HG03045 (cell line): ENCODE measurements around the gene NFATC2IP.
"Not testable (repeated sequence)": the region's sequence is repeated elsewhere in the genome, so short reads cannot be mapped to it uniquely, and the experiment has no call there.

Experiments used
- ATAC-seq: cut with Tn5 transposase; IDR thresholded peaks from one replicate; pipeline ENCODE4 v1.9.1; 2021; ENCODE audit warnings: mild to moderate bottlenecking, moderate library complexity; ENCODE audit not compliant: unreplicated experiment

NFATC2IP gene

GRCh38 chr16:28925386-28926228 lies 25.1 kb upstream of the NFATC2IP start:
- ATAC-seq = peak; percentile 29

DNA sequence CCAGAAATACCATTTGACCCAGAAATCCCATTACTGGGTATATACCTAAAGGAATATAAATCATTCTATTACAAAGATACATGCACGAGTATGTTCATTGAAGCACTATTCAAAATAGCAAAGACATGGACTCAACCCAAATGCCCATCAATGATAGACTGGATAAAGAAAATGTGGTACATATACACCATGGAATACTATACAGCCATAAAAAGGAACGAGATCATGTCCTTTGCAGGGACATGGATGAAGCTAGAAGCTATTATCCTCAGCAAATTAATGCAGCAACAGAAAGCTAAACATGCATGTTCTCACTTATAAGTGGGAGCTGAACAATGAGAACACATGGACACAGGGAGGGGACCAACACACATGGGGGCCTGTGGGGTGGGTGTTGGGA lies 24.5 kb upstream of the NFATC2IP start:
- not testable (repeated sequence) for ATAC-seq

GRCh38 chr16:28927815-28928214 lies 22.9 kb upstream of the NFATC2IP start:
- ATAC-seq = no peak

GRCh38 chr16:28930203-28930602 lies 20.5 kb upstream of the NFATC2IP start:
- ATAC-seq = no peak

DNA sequence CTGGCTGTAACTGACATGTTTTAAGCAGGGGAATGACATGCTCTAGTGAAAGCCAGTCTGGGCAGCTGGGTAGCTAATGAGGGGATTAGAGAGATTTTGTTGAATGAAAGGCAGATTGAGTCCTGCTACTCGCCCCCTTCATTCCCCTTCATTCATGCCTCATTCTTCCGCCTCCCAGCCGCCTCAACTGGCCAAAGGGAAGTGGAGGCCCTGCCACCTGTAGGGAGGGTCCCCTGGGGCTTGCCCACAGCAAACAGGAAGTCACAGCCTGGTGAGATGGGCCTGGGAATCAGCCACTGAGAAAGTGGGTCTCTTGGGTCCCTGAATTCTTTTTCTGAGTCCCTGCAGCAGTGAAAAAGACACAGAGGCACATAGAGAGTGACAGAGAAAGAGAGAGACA lies 20.1 kb upstream of the NFATC2IP start:
- ATAC-seq = no peak

DNA sequence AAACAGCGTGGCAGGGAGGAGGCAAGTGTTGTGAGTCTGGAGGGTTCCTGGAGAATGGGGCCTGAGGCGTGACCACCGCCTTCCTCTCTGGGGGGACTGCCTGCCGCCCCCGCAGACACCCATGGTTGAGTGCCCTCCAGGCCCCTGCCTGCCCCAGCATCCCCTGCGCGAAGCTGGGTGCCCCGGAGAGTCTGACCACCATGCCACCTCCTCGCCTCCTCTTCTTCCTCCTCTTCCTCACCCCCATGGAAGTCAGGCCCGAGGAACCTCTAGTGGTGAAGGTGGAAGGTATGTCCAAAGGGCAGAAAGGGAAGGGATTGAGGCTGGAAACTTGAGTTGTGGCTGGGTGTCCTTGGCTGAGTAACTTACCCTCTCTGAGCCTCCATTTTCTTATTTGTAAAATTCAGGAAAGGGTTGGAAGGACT lies 18.9 kb upstream of the NFATC2IP start, which contains the start of gene CD19:
TSS of gene CD19 (plus strand) at position 171 of the 425 bp plus-strand sequence. CDS start at position 201, 30 bp downstream.
- ATAC-seq = no peak

DNA sequence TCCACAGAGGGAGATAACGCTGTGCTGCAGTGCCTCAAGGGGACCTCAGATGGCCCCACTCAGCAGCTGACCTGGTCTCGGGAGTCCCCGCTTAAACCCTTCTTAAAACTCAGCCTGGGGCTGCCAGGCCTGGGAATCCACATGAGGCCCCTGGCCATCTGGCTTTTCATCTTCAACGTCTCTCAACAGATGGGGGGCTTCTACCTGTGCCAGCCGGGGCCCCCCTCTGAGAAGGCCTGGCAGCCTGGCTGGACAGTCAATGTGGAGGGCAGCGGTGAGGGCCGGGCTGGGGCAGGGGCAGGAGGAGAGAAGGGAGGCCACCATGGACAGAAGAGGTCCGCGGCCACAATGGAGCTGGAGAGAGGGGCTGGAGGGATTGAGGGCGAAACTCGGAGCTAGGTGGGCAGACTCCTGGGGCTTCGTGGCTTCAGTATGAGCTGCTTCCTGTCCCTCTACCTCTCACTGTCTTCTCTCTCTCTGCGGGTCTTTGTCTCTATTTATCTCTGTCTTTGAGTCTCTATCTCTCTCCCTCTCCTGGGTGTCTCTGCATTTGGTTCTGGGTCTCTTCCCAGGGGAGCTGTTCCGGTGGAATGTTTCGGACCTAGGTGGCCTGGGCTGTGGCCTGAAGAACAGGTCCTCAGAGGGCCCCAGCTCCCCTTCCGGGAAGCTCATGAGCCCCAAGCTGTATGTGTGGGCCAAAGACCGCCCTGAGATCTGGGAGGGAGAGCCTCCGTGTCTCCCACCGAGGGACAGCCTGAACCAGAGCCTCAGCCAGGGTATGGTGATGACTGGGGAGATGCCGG lies 18.2 kb upstream of the NFATC2IP start:
- ATAC-seq = no peak

DNA sequence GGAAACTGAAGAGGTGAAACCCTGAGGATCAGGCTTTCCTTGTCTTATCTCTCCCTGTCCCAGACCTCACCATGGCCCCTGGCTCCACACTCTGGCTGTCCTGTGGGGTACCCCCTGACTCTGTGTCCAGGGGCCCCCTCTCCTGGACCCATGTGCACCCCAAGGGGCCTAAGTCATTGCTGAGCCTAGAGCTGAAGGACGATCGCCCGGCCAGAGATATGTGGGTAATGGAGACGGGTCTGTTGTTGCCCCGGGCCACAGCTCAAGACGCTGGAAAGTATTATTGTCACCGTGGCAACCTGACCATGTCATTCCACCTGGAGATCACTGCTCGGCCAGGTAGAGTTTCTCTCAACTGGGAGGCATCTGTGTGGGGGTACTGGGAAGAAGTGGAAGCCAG lies 17.6 kb upstream of the NFATC2IP start:
- ATAC-seq = no peak

- no peak for ATAC-seq
These were observed 15.4 kb upstream of the NFATC2IP start for GRCh38 chr16:28935346-28935745.

DNA sequence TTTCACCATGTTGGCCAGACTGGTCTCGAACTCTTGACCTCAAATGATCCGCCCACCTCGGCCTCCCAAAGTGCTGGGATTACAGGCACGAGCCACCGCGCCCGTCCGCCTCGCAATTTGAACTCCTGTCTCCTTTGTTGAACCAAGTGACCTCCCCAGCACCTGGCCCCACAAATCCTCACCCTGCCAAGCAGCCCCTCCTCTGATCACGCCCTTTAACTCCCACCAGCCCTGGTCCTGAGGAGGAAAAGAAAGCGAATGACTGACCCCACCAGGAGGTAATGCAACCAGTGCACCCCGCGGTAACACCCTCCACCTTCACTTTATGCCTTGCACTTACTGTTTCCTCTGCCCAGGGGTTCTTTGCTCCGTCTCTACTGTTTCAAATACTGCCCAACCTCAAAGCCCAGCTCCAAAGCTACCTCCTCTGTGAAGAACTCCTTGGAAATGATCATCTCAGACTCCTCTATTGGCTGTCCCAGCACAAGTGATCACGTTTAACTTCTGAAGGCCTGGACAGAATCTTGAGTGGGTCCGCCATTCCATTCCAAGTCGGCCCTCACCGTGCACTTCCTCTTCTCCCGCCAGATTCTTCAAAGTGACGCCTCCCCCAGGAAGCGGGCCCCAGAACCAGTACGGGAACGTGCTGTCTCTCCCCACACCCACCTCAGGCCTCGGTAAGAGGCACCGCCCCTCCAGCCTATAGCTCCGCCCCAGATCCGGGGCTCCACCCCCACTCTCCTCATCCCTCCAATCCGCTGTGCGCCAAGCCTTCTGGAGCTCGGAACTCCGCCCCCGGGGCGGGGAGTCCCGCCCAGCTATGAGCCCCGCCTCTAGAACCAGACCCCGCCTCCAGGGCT lies 14.6 kb upstream of the NFATC2IP start:
- ATAC-seq = peak; percentile 68

DNA sequence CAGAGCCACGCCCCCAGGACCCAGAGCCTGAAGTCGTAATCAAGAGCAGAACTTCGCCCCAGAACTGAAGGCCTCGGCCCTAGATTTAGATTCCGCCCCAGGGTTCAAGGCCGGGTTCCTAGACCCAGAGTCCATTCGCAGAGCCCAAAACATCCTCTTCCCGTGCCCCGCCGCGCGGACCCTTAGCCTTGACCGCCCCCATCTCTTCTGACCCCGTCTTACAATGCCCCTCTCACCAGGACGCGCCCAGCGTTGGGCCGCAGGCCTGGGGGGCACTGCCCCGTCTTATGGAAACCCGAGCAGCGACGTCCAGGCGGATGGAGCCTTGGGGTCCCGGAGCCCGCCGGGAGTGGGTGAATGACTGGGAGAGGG lies 14.0 kb upstream of the NFATC2IP start:
- ATAC-seq = no peak

DNA sequence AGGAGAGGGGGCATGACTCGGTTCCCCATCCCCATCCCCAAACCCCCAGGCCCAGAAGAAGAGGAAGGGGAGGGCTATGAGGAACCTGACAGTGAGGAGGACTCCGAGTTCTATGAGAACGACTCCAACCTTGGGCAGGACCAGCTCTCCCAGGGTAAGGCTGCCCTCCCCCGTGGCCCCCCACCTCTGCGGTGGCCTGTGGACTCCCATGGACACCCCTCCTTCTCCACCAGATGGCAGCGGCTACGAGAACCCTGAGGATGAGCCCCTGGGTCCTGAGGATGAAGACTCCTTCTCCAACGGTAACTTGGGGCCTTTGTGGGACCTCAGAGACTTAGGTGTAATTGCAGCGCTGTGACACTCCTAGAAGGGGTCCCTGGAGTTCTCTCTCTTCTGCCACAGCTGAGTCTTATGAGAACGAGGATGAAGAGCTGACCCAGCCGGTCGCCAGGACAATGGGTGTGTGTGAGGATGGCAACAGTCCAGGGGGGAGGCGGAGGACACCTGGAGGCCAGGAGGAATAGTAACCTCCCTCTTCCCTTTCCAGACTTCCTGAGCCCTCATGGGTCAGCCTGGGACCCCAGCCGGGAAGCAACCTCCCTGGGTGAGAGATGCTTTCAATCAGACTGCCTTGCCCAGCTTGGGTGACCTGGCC lies 13.4 kb upstream of the NFATC2IP start:
- ATAC-seq = no peak

- no peak for ATAC-seq
These were observed 12.0 kb upstream of the NFATC2IP start for GRCh38 chr16:28938721-28939120.

DNA sequence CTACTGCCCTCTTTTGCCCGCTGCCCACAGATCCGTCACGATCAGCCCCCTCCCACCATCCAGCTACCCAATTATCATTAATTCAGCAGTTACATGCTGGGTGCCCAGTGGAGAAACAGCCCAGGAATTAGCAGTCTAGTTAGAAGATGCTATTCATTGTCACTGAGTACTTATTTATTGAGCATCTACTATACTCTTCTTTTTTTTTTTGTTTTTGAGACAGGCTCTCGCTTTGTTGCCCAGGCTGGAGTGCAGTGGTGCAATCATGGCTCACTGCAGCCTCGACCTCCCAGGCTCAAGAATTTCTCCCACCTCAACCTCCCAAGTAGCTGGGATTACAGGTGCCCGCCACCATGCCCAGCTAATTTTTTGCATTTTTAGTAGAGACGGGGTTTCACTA lies 10.9 kb upstream of the NFATC2IP start:
- ATAC-seq = not testable (repeated sequence)

DNA sequence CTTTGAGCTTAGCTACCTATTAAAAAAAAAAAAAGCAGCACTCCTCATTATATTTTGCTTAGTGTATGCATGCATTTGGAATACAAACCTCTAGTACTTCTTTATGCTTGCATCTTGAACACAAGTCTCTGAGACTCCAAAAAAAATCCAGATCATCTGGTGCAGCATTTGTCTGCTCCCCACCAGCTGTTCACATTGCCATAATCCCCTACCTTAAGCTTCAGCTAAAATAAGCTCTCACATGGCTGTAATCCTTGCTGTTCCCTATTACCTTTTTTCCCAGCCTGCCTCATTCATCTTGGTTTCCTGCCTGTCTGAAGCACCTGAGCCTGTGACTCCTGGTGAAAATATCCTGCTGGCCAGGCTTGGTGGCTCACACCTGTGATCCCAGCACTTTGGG lies 7.5 kb upstream of the NFATC2IP start:
- ATAC-seq = no peak

DNA sequence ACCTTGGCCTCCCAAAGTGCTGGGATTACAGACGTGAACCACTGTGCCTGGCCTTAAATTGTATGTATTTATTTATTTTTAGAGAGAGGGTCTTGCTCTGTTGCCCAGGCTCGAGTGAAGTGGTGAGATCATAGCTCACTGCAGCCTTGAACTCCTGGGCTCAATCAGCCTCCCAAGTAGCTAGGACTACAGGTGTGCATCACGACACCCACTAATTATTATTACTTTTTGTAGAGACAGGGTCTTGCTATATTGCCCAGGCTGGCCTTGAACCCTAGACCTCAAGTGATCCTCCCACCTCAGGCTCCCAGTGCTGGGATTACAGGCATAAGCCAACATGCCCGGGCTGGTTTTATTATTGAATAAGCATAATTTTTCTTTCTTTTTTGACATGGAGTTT lies 4.1 kb upstream of the NFATC2IP start:
- no peak for ATAC-seq

- no peak for ATAC-seq
These were observed 740 bp downstream of the NFATC2IP start for GRCh38 chr16:28951410-28951943.

GRCh38 chr16:28958216-28958615 lies 7.5 kb downstream of the NFATC2IP start:
- no peak for ATAC-seq

- ATAC-seq = no peak
These were observed 8.1 kb downstream of the NFATC2IP start for GRCh38 chr16:28958836-28959235.

DNA sequence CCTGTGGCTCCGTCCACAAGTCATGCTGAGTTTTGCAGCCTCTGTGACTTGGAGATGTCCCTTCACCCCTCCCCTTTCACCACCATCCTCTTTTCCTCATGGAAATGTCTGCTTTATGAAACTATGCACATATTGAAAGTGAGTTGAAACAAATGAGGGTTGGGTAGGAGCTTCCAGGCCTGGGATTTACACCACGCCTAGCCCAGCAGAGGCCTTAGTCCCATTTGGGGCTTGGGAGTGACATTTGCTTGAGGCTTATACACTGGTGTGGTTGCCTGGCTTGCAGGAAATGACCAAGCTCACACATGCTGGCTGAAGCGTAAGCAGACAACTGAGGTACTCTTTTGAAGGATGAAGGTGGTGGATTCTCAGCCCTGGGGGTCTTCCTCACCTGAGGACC lies 13.3 kb downstream of the NFATC2IP start:
- ATAC-seq = no peak
